AML-193 (cell line): Measurements from ENCODE around the gene CYB5R4.
"Not testable (repeated sequence)": the region's sequence is repeated elsewhere in the genome, so short reads cannot be mapped to it uniquely, and the experiment has no call there.

ENCODE experiments used
- DNase-seq, 2 experiments: peaks; one replicate each; lab custom pipeline; 2025; lab: John Stamatoyannopoulos, UW

CYB5R4 gene

DNA sequence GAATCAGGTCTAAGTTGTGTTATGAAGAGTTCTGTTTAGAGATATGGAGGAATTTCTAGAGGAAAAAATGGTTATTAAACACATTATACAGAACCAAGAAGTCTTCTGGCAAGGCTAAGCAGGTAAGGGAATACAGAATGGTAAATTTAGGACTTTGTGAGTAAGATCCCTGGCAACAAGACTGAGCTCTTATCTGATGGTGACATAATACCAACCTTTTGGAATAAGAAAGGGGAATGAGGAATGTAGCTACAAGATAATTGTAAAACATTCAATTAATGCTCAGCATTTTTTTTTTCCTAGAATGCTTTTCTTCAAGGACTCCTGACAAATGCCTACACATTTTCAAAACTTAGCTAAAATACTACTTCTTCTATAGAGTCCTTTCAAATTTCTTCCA, 51.8 kb downstream of the CYB5R4 start:
- DNase-seq: no peak

DNA sequence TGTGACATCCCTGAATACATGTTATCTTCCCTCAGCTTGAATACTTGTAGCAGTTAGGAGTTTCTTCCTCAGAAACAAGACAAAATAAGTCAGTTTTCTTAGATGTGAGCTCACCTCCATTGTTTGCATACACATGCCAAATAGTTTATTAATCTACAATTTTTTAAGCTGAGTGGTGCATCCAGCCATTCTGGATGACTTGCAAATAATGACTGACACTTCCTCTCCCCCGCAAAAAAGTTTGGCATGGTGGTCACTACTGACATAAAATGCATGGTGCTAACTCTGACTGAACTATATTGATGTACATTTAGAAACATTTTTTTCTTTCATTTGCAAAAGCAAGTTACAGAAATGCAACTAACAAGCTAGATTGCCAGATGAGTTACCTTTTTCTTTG, 55.5 kb downstream of the CYB5R4 start:
- no peak for DNase-seq

DNA sequence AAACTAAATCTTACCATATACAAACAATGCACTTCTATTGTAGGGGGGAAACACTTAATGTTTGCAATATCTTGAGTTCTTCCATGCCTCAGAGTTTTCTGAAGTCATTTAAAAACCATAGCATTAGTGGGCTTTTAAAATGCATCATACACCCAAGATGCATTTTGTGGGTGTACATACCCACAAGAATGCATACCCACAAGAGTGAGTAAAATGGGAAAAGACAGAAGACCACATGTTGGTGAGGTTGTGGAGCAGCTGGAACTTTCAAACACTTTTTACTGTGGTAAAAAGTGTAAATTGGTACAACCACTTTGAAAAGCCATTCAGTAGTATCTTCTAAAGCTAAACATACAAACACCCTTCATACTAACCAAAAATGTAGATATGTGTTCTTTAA, 57.5 kb downstream of the CYB5R4 start:
- no peak for DNase-seq

DNA sequence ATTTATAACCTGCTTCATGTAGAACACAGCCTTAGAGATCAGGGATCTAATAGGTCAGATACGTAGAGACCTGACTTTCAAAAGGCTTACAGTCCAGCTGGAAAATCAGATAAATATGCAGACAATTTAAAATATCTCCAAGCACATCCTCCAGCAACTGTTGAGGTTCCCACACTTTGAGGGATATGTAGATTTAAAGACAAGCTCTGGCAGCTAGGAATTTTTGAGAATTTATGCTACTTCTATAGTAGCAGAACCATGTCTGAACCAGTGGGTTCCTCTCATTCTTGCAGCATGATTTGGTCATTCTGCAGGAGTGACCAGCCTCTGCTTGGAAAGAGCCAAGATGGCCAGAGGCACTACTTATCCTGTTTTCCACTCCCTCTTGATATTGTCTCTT, 60.5 kb downstream of the CYB5R4 start:
- no peak for DNase-seq

DNA sequence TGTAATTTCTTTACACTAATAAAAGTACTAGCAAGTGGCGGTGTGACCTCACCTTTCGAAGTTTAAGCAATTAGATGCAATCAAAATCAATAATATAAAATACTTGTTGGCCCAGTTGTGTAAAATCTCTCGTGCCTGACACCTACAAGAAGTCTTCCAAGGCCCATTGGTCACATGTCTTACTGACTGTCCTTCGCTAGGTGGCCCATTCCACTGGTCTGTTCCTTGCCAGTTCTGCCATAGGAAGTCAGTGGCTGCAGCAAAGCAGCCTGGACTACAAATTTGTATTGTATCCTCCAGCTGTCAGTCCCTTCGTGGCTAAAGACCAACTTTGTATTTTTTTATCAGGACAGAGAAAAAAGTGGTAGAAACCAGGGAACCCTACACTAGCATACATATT, 61.8 kb downstream of the CYB5R4 start:
- DNase-seq: no peak

- DNase-seq: no peak
Observed at GRCh38 chr6:83927470-83927869, 68.0 kb downstream of the CYB5R4 start.

GRCh38 chr6:83928286-83928685, 68.8 kb downstream of the CYB5R4 start:
- DNase-seq: no peak

GRCh38 chr6:83946201-83946833, 86.8 kb downstream of the CYB5R4 start:
- DNase-seq: not testable (repeated sequence)

GRCh38 chr6:83947983-83948382, 88.5 kb downstream of the CYB5R4 start:
- not testable (repeated sequence) for DNase-seq

- DNase-seq: no peak
Observed at GRCh38 chr6:83948851-83949250, 89.4 kb downstream of the CYB5R4 start.

DNA sequence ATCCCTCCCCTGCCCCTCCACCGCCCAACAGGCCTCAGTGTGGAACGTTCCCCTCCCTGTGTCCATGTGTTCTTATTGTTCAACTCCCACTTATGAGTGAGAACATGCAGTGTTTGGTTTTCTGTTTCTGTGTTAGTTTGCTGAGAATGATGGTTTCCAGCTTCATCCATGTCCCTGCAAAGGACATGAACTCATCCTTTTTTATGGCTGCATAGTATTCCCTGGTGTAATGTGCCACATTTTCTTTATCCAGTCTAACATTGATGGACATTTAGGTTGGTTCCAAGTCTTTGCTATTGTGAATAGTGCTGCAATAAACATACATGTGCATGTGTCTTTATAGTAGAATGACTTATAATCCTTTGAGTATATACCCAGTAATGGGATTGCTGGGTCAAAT, 91.9 kb downstream of the CYB5R4 start:
- not testable (repeated sequence) for DNase-seq

DNA sequence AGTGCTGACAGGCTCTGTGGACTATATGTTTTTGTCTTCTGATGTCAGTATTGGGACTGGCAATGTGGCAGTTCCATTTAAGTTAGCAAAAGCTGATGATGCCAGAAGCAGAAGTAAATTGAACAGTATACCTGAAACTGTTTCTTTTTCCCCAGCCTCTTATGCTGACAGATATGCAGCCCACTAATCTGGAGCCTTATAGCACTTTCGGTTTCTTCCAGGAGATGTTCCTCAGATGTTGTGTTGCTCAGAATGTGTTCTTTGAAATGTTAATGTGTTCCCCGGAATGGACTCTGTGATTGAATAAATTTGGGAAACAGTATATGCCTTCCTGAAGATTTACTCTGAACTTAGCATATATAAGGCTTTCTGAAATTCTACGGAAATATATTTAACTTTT, 93.3 kb downstream of the CYB5R4 start:
- no peak for DNase-seq

- DNase-seq: no peak
Observed at GRCh38 chr6:83954371-83954770, 94.9 kb downstream of the CYB5R4 start.

DNA sequence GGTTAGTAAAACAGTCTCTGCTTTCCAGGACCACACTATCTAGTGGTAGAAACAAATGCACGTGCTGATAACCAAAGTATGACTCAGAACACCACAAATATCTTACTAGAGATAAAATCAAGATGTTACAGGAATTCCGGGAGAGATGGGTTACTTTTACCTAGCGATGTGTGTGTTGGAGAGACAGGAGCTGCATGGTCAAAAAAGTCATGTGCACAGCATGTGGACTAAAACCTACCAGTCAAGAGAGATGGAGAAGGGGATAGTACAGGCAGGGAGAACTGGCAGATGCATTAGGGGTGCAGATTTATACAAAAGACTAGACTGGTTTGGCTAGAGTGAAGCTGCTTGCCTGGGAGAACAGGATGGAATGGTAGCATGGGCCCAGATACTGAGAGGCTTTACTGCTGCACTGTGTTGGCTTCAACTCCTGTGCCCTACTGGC, 98.8 kb downstream of the CYB5R4 start:
- DNase-seq: no peak

GRCh38 chr6:83960664-83961063, 101.2 kb downstream of the CYB5R4 start:
- no peak for DNase-seq

GRCh38 chr6:83962582-83962981, 103.1 kb downstream of the CYB5R4 start:
- DNase-seq: no peak

GRCh38 chr6:83966539-83966938, 107.0 kb downstream of the CYB5R4 start:
- no peak for DNase-seq

DNA sequence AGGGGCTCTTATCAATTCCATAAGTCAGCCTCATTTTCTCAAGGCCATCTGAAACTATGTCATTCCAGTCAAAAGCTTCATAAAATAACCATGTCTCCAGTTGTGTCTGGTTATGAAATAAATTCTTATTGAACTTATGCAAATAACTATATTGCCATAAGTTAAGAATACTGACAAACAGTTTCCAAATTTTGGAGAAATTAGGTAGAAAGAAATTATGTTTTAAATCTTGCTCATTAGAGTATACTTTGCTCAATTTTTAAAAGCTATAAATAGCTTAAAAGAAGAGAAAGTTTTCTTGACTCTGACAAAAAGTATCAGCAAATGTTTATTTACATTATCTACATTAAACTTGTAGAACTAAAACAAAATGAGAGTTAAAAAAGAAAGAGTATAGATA, 111.1 kb downstream of the CYB5R4 start:
- no peak for DNase-seq

GRCh38 chr6:83974409-83975050, 115.0 kb downstream of the CYB5R4 start:
- DNase-seq: no peak

GRCh38 chr6:83976037-83976755, 116.7 kb downstream of the CYB5R4 start:
- DNase-seq: no peak

GRCh38 chr6:83976871-83977270, 117.4 kb downstream of the CYB5R4 start:
- DNase-seq: no peak

GRCh38 chr6:83978324-83978734, 118.8 kb downstream of the CYB5R4 start:
- no peak for DNase-seq

DNA sequence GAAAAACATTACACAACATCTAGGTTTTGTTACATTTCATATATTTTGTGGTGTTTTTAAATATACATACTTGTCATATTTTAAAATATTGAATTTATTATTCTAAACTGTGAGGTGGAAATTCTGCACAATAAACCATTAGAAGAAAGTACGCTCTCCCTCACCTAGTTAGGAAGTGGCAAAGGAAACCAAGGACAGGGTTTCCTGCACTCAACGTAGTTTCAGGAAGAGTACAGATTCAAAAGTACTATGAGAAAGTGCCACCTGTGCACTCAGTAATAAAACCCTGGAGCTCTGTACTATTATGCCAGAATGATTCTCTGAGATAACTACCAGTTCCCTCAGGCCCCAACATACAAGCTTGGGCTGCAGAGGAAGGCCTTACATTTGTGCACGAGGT, 119.5 kb downstream of the CYB5R4 start:
- DNase-seq: no peak
